Large intestine (tissue), 3 donors: ENCODE data around the gene CORO6. TPM values are rescaled to one million over a fixed set of nuclear protein-coding genes. Genes with fewer than 3 reads are reported as not detected.

Experiments
- DNase-seq, 2 donors: peaks; one replicate each; pipeline versions ENCODE4 v3.0.0 to v3.0.0-alpha.2; 2013
- H3K27ac ChIP-seq: one replicate; pipeline ENCODE4 v1.5.1; 2013; ENCODE audit warnings: low read length
- H3K27me3 ChIP-seq: 2 replicates; pipeline ENCODE4 v1.6.1; 2013; ENCODE audit warnings: low read length; ENCODE audit not compliant: control insufficient read depth, insufficient read depth
- H3K36me3 ChIP-seq: 2 replicates; pipeline ENCODE4 v1.6.1; 2013; ENCODE audit warnings: low read length; ENCODE audit not compliant: control insufficient read depth, insufficient read depth
- H3K4me1 ChIP-seq: one replicate; pipeline ENCODE4 v1.6.1; 2013; ENCODE audit warnings: low read length; ENCODE audit not compliant: control insufficient read depth, insufficient read depth
- H3K4me3 ChIP-seq: one replicate; pipeline ENCODE4 v1.5.1; 2013; ENCODE audit warnings: low read length
- H3K9me3 ChIP-seq: one replicate; pipeline ENCODE4 v1.6.1; 2013; ENCODE audit warnings: mild to moderate bottlenecking, low read depth, low read length, moderate library complexity; ENCODE audit not compliant: control insufficient read depth
- WGBS: methylation state at CpG from one replicate; pipeline ENCODE4 v1.1.5; 2013; ENCODE audit warnings: low lambda C conversion rate; ENCODE audit not compliant: insufficient coverage; 5-methylcytosine and 5-hydroxymethylcytosine counted together
- polyA plus RNA-seq: library from polyadenylated mRNA; unstranded; fragments of 120-200 nt; gene quantifications from one replicate; pipeline ENCODE4 v1.2.1, GENCODE V29; 2013

The CORO6 gene
- polyA plus RNA-seq, 1 donor, result 2.3 TPM

DNA sequence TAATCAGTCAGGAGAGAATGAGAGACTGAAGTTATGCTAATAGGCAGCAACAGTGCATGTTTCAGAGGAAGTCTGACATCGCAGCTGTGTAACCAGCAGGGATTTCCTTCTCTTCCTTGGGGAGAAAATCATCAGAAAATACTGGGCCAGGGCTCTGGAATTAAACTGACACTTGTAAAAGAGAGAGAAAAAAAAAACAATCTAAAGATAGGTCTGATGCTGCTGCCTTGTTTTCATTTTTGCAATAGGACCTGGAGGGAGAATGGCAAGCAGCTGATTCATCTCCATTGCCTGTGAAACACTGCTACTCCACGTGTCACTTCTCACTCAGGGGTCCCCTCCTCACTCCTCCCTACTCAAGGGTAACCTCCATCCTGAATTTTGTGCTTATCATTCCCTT is 17.7 kb upstream of the CORO6 start:
- H3K4me3 ChIP-seq, result no peak overlapping the region
- H3K9me3 ChIP-seq, result no peaks in the 10 kb centered on the region
- peaks cover 10% of the 10 kb centered on the region for H3K36me3 ChIP-seq
- DNase-seq, result no peak
- peaks cover 6% of the 10 kb centered on the region for H3K4me1 ChIP-seq
- 70% methylated on average over 2 of the region's 2 CpGs for WGBS
- no peak overlapping the region for H3K27ac ChIP-seq
- no peaks in the 10 kb centered on the region for H3K27me3 ChIP-seq

DNA sequence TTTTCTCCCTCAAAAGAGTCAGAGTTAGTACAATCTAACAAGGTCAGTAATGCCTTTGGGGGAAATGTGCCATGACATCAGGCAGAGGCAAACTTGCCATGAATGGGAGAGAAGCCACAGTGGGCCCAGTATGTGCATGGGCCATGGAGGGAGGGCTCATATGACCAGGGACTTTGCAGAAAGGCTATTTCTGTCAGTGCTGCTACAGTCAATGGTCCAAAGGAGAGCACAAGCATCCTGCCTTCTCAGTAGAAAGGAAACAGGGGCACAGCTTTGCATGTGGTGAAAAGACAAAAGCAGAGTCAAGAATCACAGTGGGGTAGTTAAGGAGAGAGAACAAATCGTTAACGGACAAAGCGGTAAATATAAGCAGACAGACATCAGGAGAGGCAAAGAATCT is 11.2 kb upstream of the CORO6 start:
- Histone ChIP-seq H3K4me1 (no peaks in the 10 kb centered on the region), H3K4me3 (no peak overlapping the region), H3K27me3 (no peaks in the 10 kb centered on the region), H3K27ac (no peak overlapping the region), H3K36me3 (peaks cover 44% of the 10 kb centered on the region), H3K9me3 (no peaks in the 10 kb centered on the region)
- WGBS, result 94% methylated on average over 3 of the region's 3 CpGs
- no peak for DNase-seq

- no peaks in the 10 kb centered on the region for H3K4me1 ChIP-seq
- no peaks in the 10 kb centered on the region for H3K27me3 ChIP-seq
- no peak overlapping the region for H3K27ac ChIP-seq
- no CpG with 5 or more reads among the region's 6 CpGs for WGBS
- H3K4me3 ChIP-seq, result no peak overlapping the region
- DNase-seq, result no peak
- no peaks in the 10 kb centered on the region for H3K9me3 ChIP-seq
- H3K36me3 ChIP-seq, result peaks cover 35% of the 10 kb centered on the region
These were observed 8.0 kb upstream of the CORO6 start for GRCh38 chr17:29630630-29631193.

GRCh38 chr17:29629839-29630238 is 7.1 kb upstream of the CORO6 start:
- Histone ChIP-seq H3K27me3 (no peaks in the 10 kb centered on the region), H3K36me3 (peaks cover 35% of the 10 kb centered on the region), H3K4me1 (no peaks in the 10 kb centered on the region), H3K4me3 (no peak overlapping the region), H3K27ac (no peak overlapping the region), H3K9me3 (no peaks in the 10 kb centered on the region)
- DNase-seq, result no peak
- no CpG with 5 or more reads among the region's 2 CpGs for WGBS

- no peak overlapping the region for H3K27ac ChIP-seq
- WGBS, result no CpG with 5 or more reads among the region's 2 CpGs
- H3K36me3 ChIP-seq, result peaks cover 30% of the 10 kb centered on the region
- no peaks in the 10 kb centered on the region for H3K4me1 ChIP-seq
- DNase-seq, result no peak
- H3K27me3 ChIP-seq, result peaks cover 3% of the 10 kb centered on the region
- no peak overlapping the region for H3K4me3 ChIP-seq
- H3K9me3 ChIP-seq, result no peaks in the 10 kb centered on the region
These were observed 5.9 kb upstream of the CORO6 start for GRCh38 chr17:29628644-29629043.

DNA sequence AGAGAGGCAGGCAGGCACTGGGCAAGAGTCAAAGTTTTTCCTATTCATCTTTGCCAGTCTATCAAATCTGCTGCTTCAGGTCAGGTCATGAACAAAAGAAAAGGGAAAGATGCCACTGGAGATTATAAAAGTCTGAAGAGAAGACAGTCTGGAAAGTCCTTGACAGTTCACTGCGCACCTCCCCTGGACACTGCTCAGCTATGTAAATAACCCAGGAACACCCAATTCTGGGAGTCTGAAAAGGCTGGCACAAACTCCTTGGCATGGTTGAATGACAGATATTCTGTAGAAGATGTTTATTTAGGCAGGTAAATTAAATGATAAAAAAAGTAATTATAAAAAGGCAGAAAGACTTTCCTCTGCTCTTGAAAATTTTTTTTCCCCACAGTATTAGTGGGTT is 5.2 kb upstream of the CORO6 start:
- H3K27ac ChIP-seq, result no peak overlapping the region
- WGBS, result no CpG with 5 or more reads among the region's 1 CpG

DNA sequence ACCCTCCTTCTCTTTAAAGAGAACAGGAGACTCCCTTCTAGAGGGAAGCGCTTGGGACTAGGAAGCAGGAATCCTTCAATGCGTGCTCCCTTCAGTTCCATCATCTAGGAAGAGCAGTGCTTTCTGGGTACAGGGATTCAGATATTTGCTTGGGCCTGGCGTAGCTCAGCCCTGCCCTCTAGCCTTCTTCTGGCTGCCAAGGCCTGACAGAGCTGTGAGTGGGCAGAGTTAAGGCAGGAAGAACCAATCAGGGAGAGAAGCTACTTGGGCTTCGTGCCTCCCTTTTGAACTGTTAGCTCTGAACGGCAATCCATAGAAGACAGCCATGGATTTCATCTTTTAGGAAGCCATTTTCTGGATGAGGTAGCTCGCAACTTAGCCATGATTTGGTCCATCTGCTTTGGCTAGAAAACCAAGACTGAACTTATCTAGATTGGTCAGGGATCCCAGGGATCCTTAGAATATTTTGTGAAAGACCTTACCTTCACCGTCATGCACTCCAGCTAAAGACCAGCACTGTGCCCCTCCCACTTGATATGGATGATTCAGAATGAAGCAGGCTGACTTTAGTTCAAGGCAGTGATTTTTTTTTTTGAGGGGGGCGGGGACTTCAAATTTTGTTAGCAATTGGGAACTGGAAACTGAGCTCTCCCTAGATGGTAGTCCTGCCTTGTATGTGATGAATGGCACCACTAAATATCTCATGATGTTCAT is 2.5 kb upstream of the CORO6 start:
- WGBS, result no CpG with 5 or more reads among the region's 8 CpGs
- H3K9me3 ChIP-seq, result peaks cover 7% of the 10 kb centered on the region
- H3K27ac ChIP-seq, result no peak overlapping the region
- peaks cover 7% of the 10 kb centered on the region for H3K36me3 ChIP-seq
- no peak for DNase-seq
- H3K4me1 ChIP-seq, result peaks cover 10% of the 10 kb centered on the region
- H3K27me3 ChIP-seq, result peaks cover 34% of the 10 kb centered on the region
- H3K4me3 ChIP-seq, result no peak overlapping the region

More for the DNA sequence above, 5.2 kb upstream of the CORO6 start:
- no peak for DNase-seq
- Histone ChIP-seq H3K4me1 (peaks cover 3% of the 10 kb centered on the region), H3K27me3 (peaks cover 9% of the 10 kb centered on the region), H3K9me3 (no peaks in the 10 kb centered on the region), H3K4me3 (no peak overlapping the region), H3K36me3 (peaks cover 30% of the 10 kb centered on the region)

DNA sequence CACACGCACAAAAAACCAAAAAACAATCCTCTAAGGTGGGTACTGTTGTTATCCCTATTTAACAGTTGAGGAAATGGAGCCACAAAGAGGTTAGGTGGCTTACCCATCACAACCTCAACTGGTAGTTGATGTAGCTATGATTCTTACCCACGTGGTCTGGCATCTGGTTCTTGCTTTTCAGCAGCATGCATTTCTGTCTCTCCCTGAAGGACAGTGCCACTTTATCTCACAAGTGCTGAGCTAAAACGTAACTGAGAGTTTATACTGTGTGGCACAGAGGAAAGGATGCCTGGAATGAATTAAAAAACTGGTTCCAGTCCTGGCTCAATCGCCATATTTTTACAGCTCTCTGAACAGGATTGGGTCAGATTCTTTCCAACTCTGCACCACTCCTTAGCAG is 1.9 kb upstream of the CORO6 start:
- DNase-seq, result no peak
- peaks cover 3% of the 10 kb centered on the region for H3K36me3 ChIP-seq
- peaks cover 40% of the 10 kb centered on the region for H3K27me3 ChIP-seq
- H3K9me3 ChIP-seq, result peaks cover 7% of the 10 kb centered on the region
- peaks cover 10% of the 10 kb centered on the region for H3K4me1 ChIP-seq
- no CpG with 5 or more reads among the region's 4 CpGs for WGBS
- H3K27ac ChIP-seq, result no peak overlapping the region
- no peak overlapping the region for H3K4me3 ChIP-seq

DNA sequence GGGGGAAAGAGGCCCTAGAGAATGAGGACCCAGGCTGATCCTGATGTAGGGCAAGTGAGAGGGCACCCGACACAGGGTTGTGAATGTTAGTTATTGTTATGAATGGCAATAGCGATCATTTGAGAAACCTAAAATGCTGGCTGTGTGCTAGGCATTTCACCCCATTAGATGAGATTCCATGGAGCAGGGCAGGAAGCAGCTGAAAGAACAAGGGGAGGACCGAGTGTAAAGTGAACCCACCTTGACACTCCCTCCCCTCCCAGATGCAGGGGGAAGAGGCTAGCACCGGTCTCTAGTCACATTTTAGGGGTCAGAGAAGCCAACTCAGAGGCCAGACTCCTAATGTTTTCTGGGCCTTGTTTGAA is 553 bp upstream of the CORO6 start:
- Histone ChIP-seq H3K27ac (no peak overlapping the region), H3K4me1 (peaks cover 11% of the 10 kb centered on the region), H3K27me3 (peaks cover 53% of the 10 kb centered on the region), H3K9me3 (peaks cover 7% of the 10 kb centered on the region), H3K36me3 (no peaks in the 10 kb centered on the region), H3K4me3 (peak overlapping the region; percentile 54)
- no CpG with 5 or more reads among the region's 4 CpGs for WGBS
- no peak for DNase-seq

DNA sequence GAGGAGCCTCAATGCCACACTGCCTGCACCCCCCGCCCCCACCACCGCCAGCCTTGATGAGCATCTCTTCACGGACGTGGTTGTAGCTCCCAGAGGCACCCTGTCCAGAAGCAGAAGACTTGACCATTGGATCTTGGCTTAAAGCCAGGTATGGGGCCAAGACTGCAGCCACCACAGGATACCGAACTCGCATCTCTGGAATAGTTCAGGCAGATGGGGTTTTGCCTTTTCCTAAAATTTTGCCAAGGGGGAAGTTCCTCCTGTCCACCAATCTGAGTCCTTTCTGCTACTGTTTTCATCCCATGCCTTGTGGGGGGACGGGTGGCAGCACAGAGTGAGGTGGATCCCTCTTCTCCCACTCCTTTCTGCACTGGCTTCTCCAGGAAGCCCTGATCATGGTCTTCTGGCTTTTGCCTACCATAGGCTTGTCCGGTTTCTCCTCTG is 939 bp downstream of the CORO6 start:
- Histone ChIP-seq H3K36me3 (no peaks in the 10 kb centered on the region), H3K27ac (no peak overlapping the region), H3K4me1 (peaks cover 24% of the 10 kb centered on the region), H3K9me3 (peaks cover 15% of the 10 kb centered on the region), H3K27me3 (peaks cover 68% of the 10 kb centered on the region), H3K4me3 (peak overlapping the region; percentile 54)
- no peak for DNase-seq
- no CpG with 5 or more reads among the region's 8 CpGs for WGBS
